Activated CD8-positive, alpha-beta memory T cell treated with anti-CD3 and anti-CD28 coated beads, Interleukin-2, amount 50 U/mL, for 1 hour (primary cell): ENCODE data around the gene GPX2.
"Not testable (repeated sequence)": the region's sequence is repeated elsewhere in the genome, so short reads cannot be mapped to it uniquely, and the experiment has no call there.

Source experiments
- DNase-seq: peaks from one replicate; pipeline ENCODE4 v3.0.0-alpha.2; 2020; ENCODE audit errors: extremely low read depth

The GPX2 gene

GRCh38 chr14:64913477-64913876, 29.1 kb downstream of the GPX2 start:
- not testable (repeated sequence) for DNase-seq

- no peak for DNase-seq
Observed at GRCh38 chr14:64912261-64912660, 30.3 kb downstream of the GPX2 start.

GRCh38 chr14:64910847-64911495, 31.6 kb downstream of the GPX2 start:
- DNase-seq: no peak

GRCh38 chr14:64906022-64906421, 36.5 kb downstream of the GPX2 start:
- no peak for DNase-seq

- no peak for DNase-seq
Observed at GRCh38 chr14:64899958-64900357, 42.6 kb downstream of the GPX2 start.

- DNase-seq: no peak
Observed at GRCh38 chr14:64891839-64892375, 50.6 kb downstream of the GPX2 start.

- no peak for DNase-seq
Observed at GRCh38 chr14:64891173-64891838, 51.2 kb downstream of the GPX2 start.

- DNase-seq: no peak
Observed at GRCh38 chr14:64889352-64889751, 53.2 kb downstream of the GPX2 start.
